Measurements from ENCODE around the gene TYW1B.
"Not testable (repeated sequence)": the region's sequence is repeated elsewhere in the genome, so short reads cannot be mapped to it uniquely, and the experiment has no call there.

- TF ChIP-seq HDGF (IDR thresholded peaks at IDR 0.05; ENCODE audit: borderline replicate concordance); FOXM1 (IDR thresholded peaks at IDR 0.05; ENCODE audit: borderline replicate concordance); SP1 (IDR thresholded peaks at IDR 0.05); NFRKB (IDR thresholded peaks at IDR 0.05); TARDBP (IDR thresholded peaks at IDR 0.05); ZNF384 (IDR thresholded peaks at IDR 0.05); L3MBTL2 (conservative IDR thresholded peaks at IDR 0.05); ARNT (IDR thresholded peaks at IDR 0.05): not testable (repeated sequence)
Observed at GRCh38 chr7:72605863-72606431, 222.1 kb downstream of the TYW1B start.

All from HEK293T (cell line).